ENCODE results near the gene SARS2.

SARS2 gene

DNA sequence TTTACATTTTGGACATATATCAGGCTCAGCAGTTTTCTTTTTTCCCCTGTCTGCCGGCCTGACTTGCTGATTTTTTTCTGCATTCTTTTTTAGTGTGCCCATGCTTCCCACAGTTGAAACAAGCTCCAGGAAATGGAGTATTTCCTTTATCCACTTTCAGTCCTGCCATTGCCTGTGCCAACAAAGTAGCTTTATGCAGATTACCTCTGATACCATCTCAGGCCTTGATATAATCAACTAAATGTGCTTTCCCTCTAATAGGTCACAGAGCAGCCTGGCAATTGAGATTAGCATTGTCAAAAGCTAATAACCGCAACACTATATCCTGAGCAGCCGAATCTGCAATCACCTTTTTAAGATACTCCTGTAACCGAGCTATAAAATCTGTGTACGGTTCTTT lies 9.4 kb upstream of the SARS2 start:
- H3K27me3 ChIP-seq (ENCODE audit: insufficient read depth, low read length), result no peaks in the 10 kb centered on the region
- peaks cover under 1% of the 10 kb centered on the region for H3K9me3 ChIP-seq (ENCODE audit: low read length)
- H3K36me3 ChIP-seq (ENCODE audit: insufficient read depth, low read length), result no peaks in the 10 kb centered on the region
- H3K4me1 ChIP-seq (ENCODE audit: insufficient read depth, low read length), result no peaks in the 10 kb centered on the region
- H3K4me3 ChIP-seq (ENCODE audit: low read length), result no peak overlapping the region
- no peak overlapping the region for H2AFZ ChIP-seq (ENCODE audit: low read depth, low read length)

DNA sequence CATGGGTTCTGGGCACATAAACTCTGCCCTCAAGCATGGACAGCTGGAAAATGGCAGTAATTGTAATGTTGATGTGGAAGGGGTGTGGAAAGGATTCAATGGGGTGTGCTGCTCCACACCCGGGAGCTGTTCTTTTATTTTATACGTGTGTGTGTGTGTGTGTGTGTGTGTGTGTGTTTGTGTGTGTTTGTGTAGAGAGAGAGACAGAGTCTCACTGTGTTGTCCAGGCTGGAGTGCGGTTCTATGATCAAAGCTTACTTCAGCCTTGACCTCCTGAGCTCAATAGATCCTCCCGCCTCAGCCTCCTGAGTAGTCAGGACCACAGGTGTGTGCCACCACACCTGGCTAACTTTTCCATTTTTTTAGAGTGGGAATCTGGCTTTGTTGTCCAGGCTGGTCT lies 3.0 kb upstream of the SARS2 start:
- H2AFZ ChIP-seq (ENCODE audit: low read depth, low read length), result no peak overlapping the region
- H3K36me3 ChIP-seq (ENCODE audit: insufficient read depth, low read length), result peaks cover 16% of the 10 kb centered on the region
- peaks cover 4% of the 10 kb centered on the region for H3K9me3 ChIP-seq (ENCODE audit: low read length)
- no peaks in the 10 kb centered on the region for H3K27me3 ChIP-seq (ENCODE audit: insufficient read depth, low read length)
- no peak overlapping the region for H3K4me3 ChIP-seq (ENCODE audit: low read length)
- H3K4me1 ChIP-seq (ENCODE audit: insufficient read depth, low read length), result peaks cover 11% of the 10 kb centered on the region

DNA sequence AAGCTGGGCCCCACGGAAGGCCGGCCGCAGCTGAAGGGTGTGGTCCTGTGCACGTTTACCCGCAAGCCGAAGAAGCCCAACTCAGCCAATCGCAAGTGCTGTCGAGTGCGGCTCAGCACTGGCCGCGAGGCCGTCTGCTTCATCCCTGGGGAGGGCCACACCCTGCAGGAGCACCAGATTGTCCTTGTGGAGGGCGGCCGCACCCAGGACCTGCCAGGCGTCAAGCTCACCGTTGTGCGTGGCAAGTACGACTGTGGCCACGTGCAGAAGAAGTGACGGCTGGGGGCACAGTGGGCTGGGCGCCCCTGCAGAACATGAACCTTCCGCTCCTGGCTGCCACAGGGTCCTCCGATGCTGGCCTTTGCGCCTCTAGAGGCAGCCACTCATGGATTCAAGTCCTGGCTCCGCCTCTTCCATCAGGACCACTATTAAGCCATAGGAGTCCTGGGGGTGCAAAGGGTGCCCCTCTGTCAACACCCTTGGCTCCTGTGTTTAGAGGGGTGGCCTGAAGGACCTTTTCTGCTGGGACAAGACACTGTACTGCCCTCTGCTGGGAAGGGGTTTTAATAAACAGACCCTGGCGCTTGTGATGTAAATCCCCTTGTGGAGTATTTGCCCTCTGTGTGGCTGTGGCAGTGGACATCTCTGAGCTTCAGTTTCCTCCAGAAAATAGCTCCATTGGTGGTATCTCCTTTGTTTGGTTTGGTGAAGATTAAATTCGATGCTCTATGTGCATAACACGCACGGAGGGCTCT lies 2.0 kb upstream of the SARS2 start:
- peaks cover 11% of the 10 kb centered on the region for H3K4me1 ChIP-seq (ENCODE audit: insufficient read depth, low read length)
- H3K36me3 ChIP-seq (ENCODE audit: insufficient read depth, low read length), result peaks cover 18% of the 10 kb centered on the region
- no peak overlapping the region for H3K4me3 ChIP-seq (ENCODE audit: low read length)

DNA sequence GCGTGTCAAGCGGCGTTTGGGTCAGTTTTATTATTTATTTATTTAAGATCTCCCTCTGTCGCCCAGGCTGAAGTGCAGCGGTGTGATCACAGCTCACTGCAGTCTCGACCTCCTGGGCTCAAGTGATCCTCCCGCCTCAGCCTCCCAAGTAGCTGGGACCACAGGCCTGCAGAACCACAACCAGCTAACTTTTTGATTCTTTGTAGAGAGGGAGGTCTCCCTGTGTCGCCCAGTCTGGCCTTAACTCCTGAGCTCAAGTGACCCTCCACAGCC lies 894 bp upstream of the SARS2 start:
- Histone ChIP-seq H3K4me1 (ENCODE audit: insufficient read depth, low read length) (peaks cover 11% of the 10 kb centered on the region), H3K27me3 (ENCODE audit: insufficient read depth, low read length) (no peaks in the 10 kb centered on the region), H2AFZ (ENCODE audit: low read depth, low read length) (no peak overlapping the region), H3K9me3 (ENCODE audit: low read length) (peaks cover 4% of the 10 kb centered on the region), H3K36me3 (ENCODE audit: insufficient read depth, low read length) (peaks cover 18% of the 10 kb centered on the region), H3K4me3 (ENCODE audit: low read length) (peak overlapping the region; percentile 90)

More for the DNA sequence above, 2.0 kb upstream of the SARS2 start:
- Histone ChIP-seq H3K9me3 (ENCODE audit: low read length) (peaks cover 4% of the 10 kb centered on the region), H3K27me3 (ENCODE audit: insufficient read depth, low read length) (no peaks in the 10 kb centered on the region), H2AFZ (ENCODE audit: low read depth, low read length) (no peak overlapping the region)

DNA sequence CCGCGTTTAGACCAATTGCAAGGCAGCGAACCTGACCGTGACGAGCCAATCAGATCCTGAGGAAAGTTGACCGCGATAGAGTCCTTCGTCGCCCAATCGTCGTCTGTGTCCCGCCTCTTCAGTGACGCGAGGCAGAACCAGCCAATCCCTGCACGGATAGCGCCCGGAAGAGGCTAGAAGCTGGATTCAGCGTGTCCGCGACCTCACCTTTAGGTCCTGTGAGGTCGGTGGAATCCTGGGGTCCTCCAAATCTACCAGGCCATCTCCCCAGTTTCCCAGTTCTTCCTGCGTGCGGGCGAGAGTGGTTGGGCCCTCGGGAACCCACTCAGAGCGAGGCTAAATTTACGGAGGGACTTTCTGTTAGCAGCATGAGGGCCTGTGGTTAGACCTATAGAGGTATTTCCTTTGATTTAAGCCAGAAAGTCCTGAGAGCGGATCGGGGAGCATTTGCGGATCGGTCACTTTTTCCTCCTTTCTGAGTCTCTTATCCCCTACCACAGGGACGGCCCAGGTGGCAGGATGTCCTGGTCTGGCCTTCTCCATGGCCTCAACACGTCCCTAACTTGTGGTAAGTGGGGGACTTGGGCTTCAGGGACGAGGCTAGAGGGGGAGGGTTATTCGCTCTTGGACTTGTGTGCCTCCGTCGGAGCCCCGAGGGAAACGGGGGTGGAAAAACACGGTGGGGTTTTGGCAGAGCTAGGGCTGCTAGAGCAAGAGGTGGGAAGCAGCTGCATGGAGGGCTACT lies 385 bp upstream of the SARS2 start, which contains the start of gene MRPS12:
TSS of gene MRPS12 (plus strand) at position 169 of the 745 bp plus-strand sequence. CDS start at position 520, 351 bp downstream.
- Histone ChIP-seq H3K36me3 (ENCODE audit: insufficient read depth, low read length) (peaks cover 18% of the 10 kb centered on the region), H3K27me3 (ENCODE audit: insufficient read depth, low read length) (no peaks in the 10 kb centered on the region), H3K4me3 (ENCODE audit: low read length) (peak within 1 kb of the TSS; percentile 90), H3K4me1 (ENCODE audit: insufficient read depth, low read length) (peaks cover 11% of the 10 kb centered on the region), H3K9me3 (ENCODE audit: low read length) (peaks cover 4% of the 10 kb centered on the region), H2AFZ (ENCODE audit: low read depth, low read length) (peak within 1 kb of the TSS; percentile 79)

DNA sequence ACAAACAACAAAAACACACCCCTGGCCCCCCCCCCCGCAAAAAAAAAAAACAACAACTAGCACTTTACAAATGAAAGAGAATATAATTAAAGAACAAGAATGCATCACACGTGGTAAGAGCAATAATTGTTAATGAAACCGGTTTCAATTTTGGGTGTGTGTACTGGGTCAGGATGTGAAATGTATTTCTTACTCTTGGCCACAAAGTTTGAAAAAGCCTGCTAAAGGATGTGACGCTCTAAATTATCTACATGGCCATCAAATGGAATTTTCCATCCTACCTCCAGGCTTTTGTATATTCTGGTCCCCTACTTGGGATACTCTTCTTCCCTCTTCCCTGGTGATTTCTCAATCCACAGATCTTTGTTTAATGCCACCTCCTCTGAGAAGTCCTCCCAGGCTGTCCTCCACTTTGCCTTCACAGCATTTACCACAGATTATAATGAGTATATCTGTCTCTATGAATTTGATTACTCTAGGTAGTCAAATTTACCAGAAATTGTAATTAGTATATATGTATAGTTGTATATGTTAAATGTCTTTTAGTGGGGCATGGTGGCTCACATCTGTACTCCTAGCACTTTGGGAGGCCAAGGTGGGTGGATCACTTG lies 2.1 kb downstream of the SARS2 start:
- peaks cover 26% of the 10 kb centered on the region for H3K36me3 ChIP-seq (ENCODE audit: insufficient read depth, low read length)
- no peak overlapping the region for H3K4me3 ChIP-seq (ENCODE audit: low read length)
- H2AFZ ChIP-seq (ENCODE audit: low read depth, low read length), result no peak overlapping the region
- H3K9me3 ChIP-seq (ENCODE audit: low read length), result no peaks in the 10 kb centered on the region
- no peaks in the 10 kb centered on the region for H3K27me3 ChIP-seq (ENCODE audit: insufficient read depth, low read length)
- H3K4me1 ChIP-seq (ENCODE audit: insufficient read depth, low read length), result peaks cover 11% of the 10 kb centered on the region

DNA sequence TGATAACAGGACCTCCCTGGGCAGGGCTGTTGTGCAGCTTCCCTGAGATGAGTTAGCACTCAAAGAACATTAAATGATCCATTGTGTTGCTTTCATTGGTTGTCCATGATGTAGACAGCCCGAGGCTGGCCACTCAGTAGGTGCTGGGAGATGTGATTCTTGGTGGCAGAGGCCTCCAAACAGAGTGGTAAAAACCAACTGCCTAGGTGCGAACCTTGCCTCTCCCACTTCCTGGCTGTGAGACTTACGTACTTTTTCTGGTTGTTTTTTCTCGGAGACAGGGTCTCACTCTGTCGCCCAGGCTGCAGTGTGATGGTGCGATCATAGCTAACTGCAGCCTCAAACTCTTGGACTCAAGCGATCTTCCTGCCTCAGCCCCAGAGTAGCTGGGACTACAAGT lies 6.2 kb downstream of the SARS2 start:
- H3K4me1 ChIP-seq (ENCODE audit: insufficient read depth, low read length), result no peaks in the 10 kb centered on the region
- H3K27me3 ChIP-seq (ENCODE audit: insufficient read depth, low read length), result no peaks in the 10 kb centered on the region
- H3K36me3 ChIP-seq (ENCODE audit: insufficient read depth, low read length), result peaks cover 27% of the 10 kb centered on the region
- no peak overlapping the region for H2AFZ ChIP-seq (ENCODE audit: low read depth, low read length)
- no peak overlapping the region for H3K4me3 ChIP-seq (ENCODE audit: low read length)
- H3K9me3 ChIP-seq (ENCODE audit: low read length), result no peaks in the 10 kb centered on the region

DNA sequence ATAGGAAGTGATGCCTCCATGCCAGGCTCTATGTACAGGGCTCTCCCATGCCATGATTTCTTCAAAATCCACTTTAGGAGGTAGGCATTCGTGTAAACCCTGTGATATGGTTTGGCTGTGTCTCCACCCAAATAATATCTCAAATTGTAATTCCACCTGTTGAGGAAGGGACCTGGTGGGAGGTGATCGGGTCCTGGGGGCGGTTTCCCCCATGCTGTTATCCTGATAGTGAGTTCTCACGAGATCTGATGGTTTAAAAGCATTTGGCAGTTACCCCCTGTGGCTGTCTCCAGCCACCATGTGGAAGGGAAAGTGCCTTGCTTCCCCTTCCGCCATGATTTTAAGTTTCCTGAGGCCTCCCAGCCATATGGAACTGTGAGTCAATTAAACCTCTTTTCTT lies 8.1 kb downstream of the SARS2 start:
- no peak overlapping the region for H3K4me3 ChIP-seq (ENCODE audit: low read length)
- H3K9me3 ChIP-seq (ENCODE audit: low read length), result no peaks in the 10 kb centered on the region
- H3K27me3 ChIP-seq (ENCODE audit: insufficient read depth, low read length), result no peaks in the 10 kb centered on the region
- H2AFZ ChIP-seq (ENCODE audit: low read depth, low read length), result no peak overlapping the region
- no peaks in the 10 kb centered on the region for H3K4me1 ChIP-seq (ENCODE audit: insufficient read depth, low read length)
- H3K36me3 ChIP-seq (ENCODE audit: insufficient read depth, low read length), result peaks cover 25% of the 10 kb centered on the region

DNA sequence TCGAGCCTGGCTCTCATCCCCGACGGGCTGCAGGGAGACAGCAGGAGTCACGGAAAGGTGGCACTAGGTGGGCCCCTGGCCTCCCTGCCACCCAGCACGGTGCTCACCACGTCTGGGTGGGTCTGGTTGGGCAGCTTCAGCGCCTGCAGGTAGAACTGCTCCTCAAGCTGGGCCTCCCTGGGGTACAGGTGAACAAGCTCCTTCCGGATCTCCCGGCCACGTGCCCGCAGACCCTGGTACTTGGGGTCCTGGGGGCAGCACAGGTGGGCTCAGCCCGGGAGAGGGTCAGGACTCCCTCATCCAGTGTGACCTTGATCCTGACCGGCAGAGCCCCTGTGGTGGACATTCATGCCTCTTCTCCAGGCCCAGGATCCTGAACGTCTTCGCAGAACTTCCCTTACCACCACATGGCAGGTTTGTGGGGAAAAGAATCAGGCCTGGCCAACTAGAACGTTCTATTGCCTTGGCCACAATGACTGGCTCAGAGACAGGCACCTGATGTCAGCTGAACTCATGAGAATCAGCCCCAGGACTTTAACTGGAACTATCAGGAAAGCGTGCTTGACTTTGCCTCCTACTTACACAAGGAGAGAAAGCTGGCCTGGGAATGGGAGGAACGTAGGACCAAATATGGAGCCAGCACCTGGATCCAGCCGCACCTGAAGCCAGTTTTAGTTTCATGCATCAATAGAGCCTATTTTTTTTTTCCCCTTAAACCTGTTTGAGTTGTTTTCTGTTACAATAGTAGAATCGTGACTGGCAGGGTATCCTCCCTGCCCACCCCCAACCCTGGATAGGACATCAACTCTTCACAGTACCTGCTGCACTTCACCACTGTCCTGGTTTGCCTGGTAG lies 8.9 kb downstream of the SARS2 start:
- Histone ChIP-seq H3K27me3 (ENCODE audit: insufficient read depth, low read length) (no peaks in the 10 kb centered on the region), H3K4me1 (ENCODE audit: insufficient read depth, low read length) (no peaks in the 10 kb centered on the region), H3K9me3 (ENCODE audit: low read length) (no peaks in the 10 kb centered on the region), H2AFZ (ENCODE audit: low read depth, low read length) (no peak overlapping the region), H3K36me3 (ENCODE audit: insufficient read depth, low read length) (peaks cover 25% of the 10 kb centered on the region), H3K4me3 (ENCODE audit: low read length) (no peak overlapping the region)

DNA sequence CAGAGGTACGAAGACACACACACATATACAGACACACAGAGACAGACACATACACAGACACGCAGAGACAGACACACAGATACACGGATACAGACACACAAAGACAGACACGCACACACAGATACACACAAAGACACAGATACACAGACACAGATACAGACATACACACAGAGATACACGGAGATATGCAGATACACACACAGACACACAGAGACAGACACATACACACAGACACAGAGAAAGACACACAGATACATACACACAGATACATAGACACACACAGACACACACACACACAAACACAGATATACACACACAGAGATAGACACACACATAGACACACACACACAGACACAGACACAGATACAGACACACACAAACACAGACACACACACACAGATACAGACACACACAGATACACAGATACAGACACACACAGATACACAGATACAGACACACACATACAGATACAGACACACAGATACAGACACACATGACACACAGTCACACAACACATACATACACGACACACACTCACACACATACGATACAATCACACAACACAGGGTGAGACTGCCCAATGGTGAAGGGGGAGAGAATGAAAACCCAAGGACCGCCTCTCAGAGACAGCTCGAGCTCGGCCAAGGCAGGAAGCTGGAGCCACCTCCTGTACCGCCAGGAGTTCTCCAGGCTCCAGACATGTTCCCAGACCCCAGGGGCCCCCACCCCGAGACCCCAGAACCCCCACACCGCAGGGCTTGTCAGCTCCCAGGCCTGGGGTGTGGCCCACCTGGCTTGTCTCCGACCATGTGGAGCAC lies 9.8 kb downstream of the SARS2 start:
- Histone ChIP-seq H3K9me3 (ENCODE audit: low read length) (no peaks in the 10 kb centered on the region), H3K4me3 (ENCODE audit: low read length) (no peak overlapping the region), H3K27me3 (ENCODE audit: insufficient read depth, low read length) (no peaks in the 10 kb centered on the region), H2AFZ (ENCODE audit: low read depth, low read length) (no peak overlapping the region), H3K4me1 (ENCODE audit: insufficient read depth, low read length) (no peaks in the 10 kb centered on the region), H3K36me3 (ENCODE audit: insufficient read depth, low read length) (peaks cover 25% of the 10 kb centered on the region)

DNA sequence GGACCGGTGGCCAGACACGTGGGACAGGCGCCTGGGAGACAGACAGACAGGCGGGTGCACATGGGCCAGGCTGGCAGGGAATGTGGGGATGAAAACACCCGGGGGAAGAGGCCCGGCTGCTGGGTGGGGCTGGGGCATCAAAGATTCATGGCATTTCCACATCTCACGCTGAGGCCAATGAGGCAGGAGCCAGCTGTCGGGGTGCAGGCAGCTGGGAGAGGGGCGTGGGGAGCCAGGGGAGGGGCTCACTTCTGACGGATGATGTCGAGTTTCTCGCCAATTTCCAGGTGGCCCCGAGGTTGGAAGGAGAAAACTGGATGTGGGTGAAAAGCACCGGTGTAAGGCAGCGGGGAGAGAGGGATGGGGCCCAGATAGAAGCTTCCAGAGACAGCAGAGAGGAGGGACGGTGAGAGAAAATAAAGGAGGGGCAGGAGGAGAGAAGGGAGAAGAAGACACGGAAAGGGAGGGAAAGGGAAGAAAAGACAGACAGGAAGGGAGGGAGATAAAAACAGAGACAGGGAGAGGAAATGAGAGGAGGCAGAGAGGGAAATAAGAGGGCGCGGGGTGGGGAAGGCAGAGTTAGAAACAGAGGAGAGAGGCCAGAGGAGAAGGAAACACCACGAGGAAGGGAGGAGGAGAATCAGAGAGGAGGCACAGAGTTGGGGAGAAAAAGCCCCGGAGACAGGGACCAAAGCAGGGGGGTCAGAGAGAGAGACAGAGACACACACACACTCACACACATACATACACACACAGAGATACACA lies 10.5 kb downstream of the SARS2 start:
- Histone ChIP-seq H3K4me3 (ENCODE audit: low read length) (no peak overlapping the region), H3K27me3 (ENCODE audit: insufficient read depth, low read length) (no peaks in the 10 kb centered on the region), H2AFZ (ENCODE audit: low read depth, low read length) (no peak overlapping the region), H3K4me1 (ENCODE audit: insufficient read depth, low read length) (no peaks in the 10 kb centered on the region), H3K36me3 (ENCODE audit: insufficient read depth, low read length) (peaks cover 18% of the 10 kb centered on the region), H3K9me3 (ENCODE audit: low read length) (no peaks in the 10 kb centered on the region)

DNA sequence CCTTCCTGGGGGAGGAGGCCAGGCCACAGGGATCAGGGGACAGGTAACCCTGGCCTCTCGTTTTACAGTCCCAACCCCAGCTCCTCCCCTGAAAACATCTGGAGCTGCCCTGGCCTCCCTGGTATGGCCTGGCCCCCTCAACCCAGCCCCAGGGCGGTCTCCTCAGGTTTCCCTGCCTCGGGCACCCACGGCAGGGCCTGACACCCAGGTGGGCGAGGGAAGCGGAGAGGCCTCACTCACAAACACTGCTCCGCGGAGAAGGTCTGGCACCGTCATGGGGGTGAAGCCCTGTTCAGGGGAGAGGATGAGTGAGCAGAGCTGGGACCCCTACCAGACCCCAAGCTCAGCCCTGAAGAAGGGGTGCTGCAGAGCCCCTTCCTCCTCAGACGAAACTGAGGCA lies 12.0 kb downstream of the SARS2 start:
- Histone ChIP-seq H3K9me3 (ENCODE audit: low read length) (no peaks in the 10 kb centered on the region), H3K4me3 (ENCODE audit: low read length) (no peak overlapping the region), H3K4me1 (ENCODE audit: insufficient read depth, low read length) (no peaks in the 10 kb centered on the region), H3K27me3 (ENCODE audit: insufficient read depth, low read length) (no peaks in the 10 kb centered on the region), H2AFZ (ENCODE audit: low read depth, low read length) (no peak overlapping the region), H3K36me3 (ENCODE audit: insufficient read depth, low read length) (peaks cover 13% of the 10 kb centered on the region)

All from neuron (in vitro differentiated cells).